Tibial nerve (tissue), 4 donors: ENCODE measurements around the gene PAFAH1B2. TPM values are rescaled to one million over a fixed set of nuclear protein-coding genes. Genes with fewer than 3 reads are reported as not detected.
A peak's percentile ranks its signal among the peaks of the same experiment; 100 is the strongest.

ENCODE experiments used
- DNase-seq, 2 donors: peaks; one replicate each; pipeline ENCODE4 v3.0.0-alpha.2; 2019; ENCODE audit warnings: low spot score in 2 of 2
- H3K27ac ChIP-seq, 4 donors: fragments of 200-600 bp; sonication (generic) in 3 of 4; one replicate each; pipeline ENCODE4 v1.5.1; 2017 to 2019; ENCODE audit warnings: mild to moderate bottlenecking in 1 of 4
- H3K27me3 ChIP-seq, 2 donors: fragments of 200-600 bp; sonication (generic) in 1 of 2; one replicate each; pipeline versions ENCODE4 v1.5.1 to v1.6.0; 2017 to 2019
- H3K36me3 ChIP-seq, 3 donors: fragments of 200-600 bp; sonication (generic); one replicate each; pipeline ENCODE4 v1.5.1; 2018 to 2019
- H3K4me1 ChIP-seq, 4 donors: fragments of 200-600 bp; sonication (generic) in 3 of 4; one replicate each; pipeline ENCODE4 v1.5.1; 2017 to 2019
- H3K4me3 ChIP-seq, 4 donors: fragments of 200-600 bp; sonication (generic) in 3 of 4; one replicate each; pipeline ENCODE4 v1.5.1; 2017 to 2019; ENCODE audit warnings: mild to moderate bottlenecking in 1 of 4, moderate library complexity in 1 of 4
- H3K9me3 ChIP-seq, 4 donors: fragments of 200-600 bp; sonication (generic) in 3 of 4; one replicate each; pipeline ENCODE4 v1.5.1; 2017 to 2019
- EP300 ChIP-seq, 2 donors: sonication (generic); formaldehyde crosslinking; IDR thresholded peaks; one replicate each; pipeline ENCODE4 v1.6.1; 2017; ENCODE audit warnings: antibody characterized with exemption in 2 of 2, mild to moderate bottlenecking in 1 of 2
- POLR2A ChIP-seq, 2 donors: fragments of 450-650 bp; IDR thresholded peaks; one replicate each; pipeline ENCODE4 v1.6.1; 2017; ENCODE audit warnings: antibody characterized with exemption in 2 of 2, mild to moderate bottlenecking in 2 of 2, moderate library complexity in 2 of 2
- WGBS, 2 donors: methylation state at CpG; one replicate each; pipeline ENCODE4 v1.1.5; 2018; 5-methylcytosine and 5-hydroxymethylcytosine counted together
- total RNA-seq, 4 donors: library from RNA; depleted of rRNA; stranded (reverse); fragments of >200 nt; gene quantifications; one replicate each; pipeline ENCODE4 v1.1.0, GENCODE V29; 2016
- TF ChIP-seq, protein P1 (sequence below), 5 experiments: fragments of 200-600 bp in 3 of 5; fragments of 450-650 bp in 2 of 5; sonication (generic) in 3 of 5; IDR thresholded peaks; one replicate each; pipeline ENCODE4 v1.5.1; 2016 to 2019; ENCODE audit warnings: antibody characterized with exemption in 5 of 5, mild to moderate bottlenecking in 3 of 5, moderate library complexity in 2 of 5

PAFAH1B2 gene
- total RNA-seq, result 100 to 1,000 TPM in 3 of 4 donors, 10 to 100 TPM in 1; 96.9 to 125 (median 109) TPM

GRCh38 chr11:117143871-117144476 is at the start of gene PAFAH1B2:
Gene PAFAH1B2 (plus strand): TSS chr11:117144287. CDS start chr11:117152448, 8,161 bp downstream.
- peak; percentile 90 to 92 for DNase-seq
- Histone ChIP-seq H3K36me3 (peaks cover 0 to 12% (median 0%) of the 10 kb centered on the region in 3 donors), H3K27ac (peak within 1 kb of the TSS; percentile 85 to 95 (median 90)), H3K4me3 (peak within 1 kb of the TSS; percentile 83 to 92 (median 88)), H3K27me3 (no peaks in the 10 kb centered on the region), H3K9me3 (no peaks in the 10 kb centered on the region), H3K4me1 (peaks cover 0 to 37% (median 26%) of the 10 kb centered on the region in 4 donors)
- TF ChIP-seq POLR2A (IDR thresholded peaks at IDR 0.05) (peak; percentile 69 to 81), EP300 (IDR thresholded peaks at IDR 0.05) (peak; percentile 11 to 93)
- TF ChIP-seq, protein P1, sequence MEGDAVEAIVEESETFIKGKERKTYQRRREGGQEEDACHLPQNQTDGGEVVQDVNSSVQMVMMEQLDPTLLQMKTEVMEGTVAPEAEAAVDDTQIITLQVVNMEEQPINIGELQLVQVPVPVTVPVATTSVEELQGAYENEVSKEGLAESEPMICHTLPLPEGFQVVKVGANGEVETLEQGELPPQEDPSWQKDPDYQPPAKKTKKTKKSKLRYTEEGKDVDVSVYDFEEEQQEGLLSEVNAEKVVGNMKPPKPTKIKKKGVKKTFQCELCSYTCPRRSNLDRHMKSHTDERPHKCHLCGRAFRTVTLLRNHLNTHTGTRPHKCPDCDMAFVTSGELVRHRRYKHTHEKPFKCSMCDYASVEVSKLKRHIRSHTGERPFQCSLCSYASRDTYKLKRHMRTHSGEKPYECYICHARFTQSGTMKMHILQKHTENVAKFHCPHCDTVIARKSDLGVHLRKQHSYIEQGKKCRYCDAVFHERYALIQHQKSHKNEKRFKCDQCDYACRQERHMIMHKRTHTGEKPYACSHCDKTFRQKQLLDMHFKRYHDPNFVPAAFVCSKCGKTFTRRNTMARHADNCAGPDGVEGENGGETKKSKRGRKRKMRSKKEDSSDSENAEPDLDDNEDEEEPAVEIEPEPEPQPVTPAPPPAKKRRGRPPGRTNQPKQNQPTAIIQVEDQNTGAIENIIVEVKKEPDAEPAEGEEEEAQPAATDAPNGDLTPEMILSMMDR (IDR thresholded peaks at IDR 0.05), result no peak
- WGBS, 2 donors, result 0% methylated on average over 42 of the region's 48 CpGs

- Histone ChIP-seq H3K4me3 (no peak overlapping the region), H3K27ac (peak overlapping the region in 2 of 4 donors; percentile 98 to 99), H3K4me1 (peaks cover 0 to 70% (median 36%) of the 10 kb centered on the region in 4 donors), H3K36me3 (no peaks in the 10 kb centered on the region), H3K9me3 (no peaks in the 10 kb centered on the region), H3K27me3 (no peaks in the 10 kb centered on the region)
- 13 to 18% methylated on average over 4 of the region's 4 CpGs for WGBS, 2 donors
- DNase-seq, result no peak
- TF ChIP-seq, protein P1 (IDR thresholded peaks at IDR 0.05), result no peak
- peak in 1 of 2 donors; percentile 34 for TF ChIP-seq EP300 (IDR thresholded peaks at IDR 0.05)
- TF ChIP-seq POLR2A (IDR thresholded peaks at IDR 0.05), result no peak
Measured at GRCh38 chr11:117094776-117095175, 49.3 kb upstream of the PAFAH1B2 start.

GRCh38 chr11:117095284-117096161 is 48.6 kb upstream of the PAFAH1B2 start:
- Histone ChIP-seq H3K4me3 (no peak overlapping the region), H3K27ac (peak overlapping the region; percentile 94 to 99 (median 98)), H3K4me1 (peaks cover 0 to 71% (median 36%) of the 10 kb centered on the region in 4 donors), H3K36me3 (no peaks in the 10 kb centered on the region), H3K27me3 (no peaks in the 10 kb centered on the region), H3K9me3 (no peaks in the 10 kb centered on the region)
- 33 to 39% methylated on average over 9 of the region's 9 CpGs for WGBS, 2 donors
- DNase-seq, result no peak
- TF ChIP-seq POLR2A (IDR thresholded peaks at IDR 0.05), result no peak
- peak in 1 of 2 donors; percentile 5 for TF ChIP-seq EP300 (IDR thresholded peaks at IDR 0.05)
- TF ChIP-seq, protein P1 (IDR thresholded peaks at IDR 0.05), result no peak

GRCh38 chr11:117096201-117096991 is 47.7 kb upstream of the PAFAH1B2 start:
- peak overlapping the region; percentile 94 to 99 (median 98) for H3K27ac ChIP-seq
- H3K4me3 ChIP-seq, result peak overlapping the region in 3 of 4 donors; percentile 77 to 89 (median 78)
- peaks cover 0 to 66% (median 36%) of the 10 kb centered on the region in 4 donors for H3K4me1 ChIP-seq
- TF ChIP-seq, protein P1 (IDR thresholded peaks at IDR 0.05), result no peak
- TF ChIP-seq EP300 (IDR thresholded peaks at IDR 0.05), result no peak
- no peak for TF ChIP-seq POLR2A (IDR thresholded peaks at IDR 0.05)
- no peaks in the 10 kb centered on the region for H3K36me3 ChIP-seq
- WGBS, 2 donors, result 29 to 36% methylated on average over 6 of the region's 6 CpGs
- H3K9me3 ChIP-seq, result no peaks in the 10 kb centered on the region
- DNase-seq, result no peak
- H3K27me3 ChIP-seq, result no peaks in the 10 kb centered on the region
